ENCODE measurements around the gene TMEM19.
"Not testable (repeated sequence)": the region's sequence is repeated elsewhere in the genome, so short reads cannot be mapped to it uniquely, and the experiment has no call there.

TMEM19 gene

GRCh38 chr12:71666259-71666658 lies 19.6 kb upstream of the TMEM19 start:
- no peak for DNase-seq

GRCh38 chr12:71671311-71671710 lies 14.6 kb upstream of the TMEM19 start:
- no peak for DNase-seq

- DNase-seq = no peak
These were observed 14.1 kb upstream of the TMEM19 start for GRCh38 chr12:71671816-71672215.

- no peak for DNase-seq
These were observed 3.4 kb upstream of the TMEM19 start for GRCh38 chr12:71682466-71682865.

- no peak for DNase-seq
These were observed 2.2 kb upstream of the TMEM19 start for GRCh38 chr12:71683633-71684032.

- DNase-seq = no peak
These were observed 1.8 kb upstream of the TMEM19 start for GRCh38 chr12:71684081-71684480.

GRCh38 chr12:71685312-71685906 lies 473 bp upstream of the TMEM19 start:
- DNase-seq = no peak

- no peak for DNase-seq
These were observed 760 bp downstream of the TMEM19 start for GRCh38 chr12:71686658-71687025.

GRCh38 chr12:71687172-71687571 lies 1.3 kb downstream of the TMEM19 start:
- DNase-seq = not testable (repeated sequence)

- no peak for DNase-seq
These were observed 3.2 kb downstream of the TMEM19 start for GRCh38 chr12:71688961-71689570.

GRCh38 chr12:71691504-71692129 lies 5.7 kb downstream of the TMEM19 start:
- DNase-seq = no peak

- DNase-seq = no peak
These were observed 7.2 kb downstream of the TMEM19 start for GRCh38 chr12:71693126-71693525.

GRCh38 chr12:71693651-71694050 lies 7.8 kb downstream of the TMEM19 start:
- DNase-seq = not testable (repeated sequence)

GRCh38 chr12:71694099-71694820 lies 8.4 kb downstream of the TMEM19 start:
- DNase-seq = no peak

GRCh38 chr12:71695782-71696181 lies 9.9 kb downstream of the TMEM19 start:
- DNase-seq = no peak

- not testable (repeated sequence) for DNase-seq
These were observed 16.3 kb downstream of the TMEM19 start for GRCh38 chr12:71702181-71702580.

- no peak for DNase-seq
These were observed 16.7 kb downstream of the TMEM19 start for GRCh38 chr12:71702590-71702989.

GRCh38 chr12:71703206-71703605 lies 17.3 kb downstream of the TMEM19 start:
- DNase-seq = no peak

- DNase-seq = no peak
These were observed 19.0 kb downstream of the TMEM19 start for GRCh38 chr12:71704920-71705319.

GRCh38 chr12:71708658-71709057 lies 22.8 kb downstream of the TMEM19 start:
- DNase-seq = no peak

GRCh38 chr12:71710276-71711125 lies 24.6 kb downstream of the TMEM19 start:
- DNase-seq = no peak

GRCh38 chr12:71718611-71719010 lies 32.7 kb downstream of the TMEM19 start:
- DNase-seq = no peak
